GM18511 (cell line): ENCODE results near the gene CD2.

Experiments used
- ATAC-seq: cut with Tn5 transposase; IDR thresholded peaks from one replicate; pipeline ENCODE4 v1.9.1; 2021; ENCODE audit warnings: mild to moderate bottlenecking, moderate library complexity; ENCODE audit not compliant: unreplicated experiment

CD2 gene

DNA sequence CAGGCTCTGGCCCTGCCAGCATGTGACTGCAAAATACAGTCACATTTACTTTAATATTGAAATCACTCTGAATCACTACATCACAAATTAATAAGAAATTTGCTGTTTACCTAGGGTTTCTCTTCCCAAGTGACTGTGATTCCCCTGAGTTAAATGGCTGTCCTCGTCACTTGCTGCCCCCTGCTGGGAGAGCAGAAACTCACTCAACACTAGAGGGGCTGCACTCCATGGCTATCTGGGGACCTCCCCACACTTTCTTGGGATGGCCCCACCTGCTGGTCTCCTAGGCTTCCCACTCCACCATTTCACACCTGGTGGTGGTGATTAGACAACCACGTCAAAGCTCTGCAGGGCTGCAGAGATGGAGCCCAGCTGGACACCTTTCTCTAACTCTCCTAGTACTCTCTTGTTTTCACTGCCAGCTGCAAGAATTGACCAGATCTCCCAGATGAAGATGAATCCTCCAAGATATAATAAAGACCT lies 63.4 kb downstream of the CD2 start:
- ATAC-seq, result peak; percentile 76
